ENCODE results near the gene LYPLAL1. TPM values are rescaled to one million over a fixed set of nuclear protein-coding genes. Genes with fewer than 3 reads are reported as not detected.

The LYPLAL1 gene
- total RNA-seq: 15.9 and 20.0 TPM in 2 replicates

DNA sequence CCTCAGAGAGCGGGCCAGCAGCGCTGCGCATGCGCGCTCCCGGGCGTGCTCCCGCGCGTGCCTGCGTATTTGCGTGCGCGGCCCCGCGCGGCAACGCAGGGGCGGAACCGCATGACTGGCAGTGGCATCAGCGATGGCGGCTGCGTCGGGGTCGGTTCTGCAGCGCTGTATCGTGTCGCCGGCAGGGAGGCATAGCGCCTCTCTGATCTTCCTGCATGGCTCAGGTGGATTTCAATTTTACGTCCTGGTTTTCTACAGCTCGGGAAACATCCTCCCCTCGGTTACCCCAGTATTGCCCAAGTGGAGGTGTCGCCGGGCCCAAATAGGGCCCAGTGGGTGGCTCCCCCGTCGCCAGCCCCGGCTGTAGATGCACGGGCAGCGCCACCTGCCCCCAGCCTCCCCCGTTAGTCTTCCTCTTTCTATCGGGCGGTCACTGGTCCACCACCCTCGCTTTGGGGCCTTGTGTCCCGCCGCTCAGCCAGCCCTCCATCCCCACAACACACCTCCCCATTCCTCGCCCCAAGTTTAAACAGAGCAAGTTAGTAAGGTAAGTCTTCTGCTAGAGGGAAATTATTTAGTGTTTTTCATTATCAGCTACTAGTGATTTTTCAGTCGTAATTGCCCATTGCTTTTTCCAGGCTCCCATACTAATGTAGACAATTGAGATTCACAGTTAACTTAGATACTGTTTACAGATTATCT is at the start of gene LYPLAL1:
LYPLAL1 (plus strand) TSS at position 121 of the 702 bp plus-strand sequence; CDS start at position 134, 13 bp downstream.
- TF ChIP-seq, protein P1, sequence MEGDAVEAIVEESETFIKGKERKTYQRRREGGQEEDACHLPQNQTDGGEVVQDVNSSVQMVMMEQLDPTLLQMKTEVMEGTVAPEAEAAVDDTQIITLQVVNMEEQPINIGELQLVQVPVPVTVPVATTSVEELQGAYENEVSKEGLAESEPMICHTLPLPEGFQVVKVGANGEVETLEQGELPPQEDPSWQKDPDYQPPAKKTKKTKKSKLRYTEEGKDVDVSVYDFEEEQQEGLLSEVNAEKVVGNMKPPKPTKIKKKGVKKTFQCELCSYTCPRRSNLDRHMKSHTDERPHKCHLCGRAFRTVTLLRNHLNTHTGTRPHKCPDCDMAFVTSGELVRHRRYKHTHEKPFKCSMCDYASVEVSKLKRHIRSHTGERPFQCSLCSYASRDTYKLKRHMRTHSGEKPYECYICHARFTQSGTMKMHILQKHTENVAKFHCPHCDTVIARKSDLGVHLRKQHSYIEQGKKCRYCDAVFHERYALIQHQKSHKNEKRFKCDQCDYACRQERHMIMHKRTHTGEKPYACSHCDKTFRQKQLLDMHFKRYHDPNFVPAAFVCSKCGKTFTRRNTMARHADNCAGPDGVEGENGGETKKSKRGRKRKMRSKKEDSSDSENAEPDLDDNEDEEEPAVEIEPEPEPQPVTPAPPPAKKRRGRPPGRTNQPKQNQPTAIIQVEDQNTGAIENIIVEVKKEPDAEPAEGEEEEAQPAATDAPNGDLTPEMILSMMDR (IDR thresholded peaks at IDR 0.05; ENCODE audit: insufficient read depth, low read length, poor library complexity, severe bottlenecking): no peak
- Histone ChIP-seq H3K36me3 (ENCODE audit: control insufficient read depth, insufficient read depth, low read length) (no peaks in the 10 kb centered on the region), H3K4me3 (ENCODE audit: low read depth, low read length) (peak within 1 kb of the TSS; percentile 55), H3K27me3 (ENCODE audit: control insufficient read depth, insufficient read depth, low read length) (no peaks in the 10 kb centered on the region)
- peak; percentile 47 for DNase-seq (ENCODE audit: low read depth)

DNA sequence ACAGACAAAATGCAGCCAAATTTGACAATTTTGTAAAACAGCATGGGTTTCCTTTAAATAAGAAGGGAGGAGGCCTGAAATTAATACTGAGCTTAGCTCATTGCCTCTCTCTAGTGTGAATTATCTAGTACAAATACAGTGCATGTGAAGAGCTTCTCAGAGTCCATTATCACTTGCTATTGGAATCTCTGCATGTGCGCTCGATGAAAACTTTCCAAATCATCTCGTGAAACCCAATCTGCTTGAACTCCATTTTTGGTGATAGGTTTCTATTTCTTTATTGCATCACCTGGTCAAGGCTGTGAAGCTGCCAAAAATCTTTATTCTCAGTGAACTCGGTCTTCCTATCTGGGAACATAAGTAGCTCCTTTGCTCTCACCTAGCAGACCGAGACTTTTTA is 49.5 kb upstream of the LYPLAL1 start:
- DNase-seq (ENCODE audit: low read depth): no peak

DNA sequence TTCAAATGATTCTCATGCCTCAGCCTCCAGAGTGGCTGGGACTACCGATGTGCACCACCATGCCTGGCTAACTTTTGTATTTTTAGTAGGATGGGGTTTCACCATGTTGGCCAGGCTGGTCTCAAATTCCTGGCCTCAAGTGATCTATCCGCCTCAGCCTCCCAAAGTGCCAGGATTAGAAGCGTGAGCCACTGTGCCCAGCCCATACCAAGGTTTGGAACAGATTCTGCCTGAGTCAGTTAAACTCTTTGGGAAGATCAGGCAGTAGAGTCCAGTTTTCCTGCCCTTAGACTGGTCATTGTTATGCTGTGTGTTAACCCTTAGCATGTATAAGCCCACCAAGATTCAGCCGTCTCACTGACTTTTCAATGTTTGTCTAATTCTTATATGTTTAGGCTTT is 48.3 kb upstream of the LYPLAL1 start:
- H3K36me3 ChIP-seq (ENCODE audit: control insufficient read depth, insufficient read depth, low read length): no peaks in the 10 kb centered on the region
- H3K27me3 ChIP-seq (ENCODE audit: control insufficient read depth, insufficient read depth, low read length): no peaks in the 10 kb centered on the region
- DNase-seq (ENCODE audit: low read depth): no peak
- TF ChIP-seq, protein P1 (IDR thresholded peaks at IDR 0.05; ENCODE audit: insufficient read depth, low read length, poor library complexity, severe bottlenecking): no peak
- H3K4me3 ChIP-seq (ENCODE audit: low read depth, low read length): no peak overlapping the region

More for the DNA sequence above, 49.5 kb upstream of the LYPLAL1 start:
- no peaks in the 10 kb centered on the region for H3K27me3 ChIP-seq (ENCODE audit: control insufficient read depth, insufficient read depth, low read length)
- no peak overlapping the region for H3K4me3 ChIP-seq (ENCODE audit: low read depth, low read length)
- H3K36me3 ChIP-seq (ENCODE audit: control insufficient read depth, insufficient read depth, low read length): no peaks in the 10 kb centered on the region
- TF ChIP-seq, protein P1 (IDR thresholded peaks at IDR 0.05; ENCODE audit: insufficient read depth, low read length, poor library complexity, severe bottlenecking): no peak

DNA sequence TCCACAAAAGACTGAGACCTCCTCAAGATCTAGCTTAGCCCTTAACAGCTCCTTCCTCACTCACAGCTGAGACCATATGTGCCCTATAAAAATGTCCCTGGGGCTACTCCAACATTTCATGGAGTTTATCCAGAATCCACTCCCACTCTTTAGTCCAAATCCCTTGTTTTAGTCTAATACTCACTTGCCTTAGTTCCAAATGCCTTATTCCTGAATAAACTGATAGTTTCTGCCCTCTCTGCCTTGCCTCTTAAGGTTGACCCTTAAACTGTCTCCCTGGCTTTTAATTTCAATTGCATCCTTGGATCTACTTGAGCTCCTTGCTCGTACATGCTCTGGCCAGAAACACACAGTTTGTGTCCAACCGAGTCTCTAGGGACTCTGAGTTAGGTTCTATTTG is 47.3 kb upstream of the LYPLAL1 start:
- TF ChIP-seq, protein P1 (IDR thresholded peaks at IDR 0.05; ENCODE audit: insufficient read depth, low read length, poor library complexity, severe bottlenecking): no peak
- Histone ChIP-seq H3K4me3 (ENCODE audit: low read depth, low read length) (no peak overlapping the region), H3K27me3 (ENCODE audit: control insufficient read depth, insufficient read depth, low read length) (no peaks in the 10 kb centered on the region), H3K36me3 (ENCODE audit: control insufficient read depth, insufficient read depth, low read length) (no peaks in the 10 kb centered on the region)
- DNase-seq (ENCODE audit: low read depth): no peak

DNA sequence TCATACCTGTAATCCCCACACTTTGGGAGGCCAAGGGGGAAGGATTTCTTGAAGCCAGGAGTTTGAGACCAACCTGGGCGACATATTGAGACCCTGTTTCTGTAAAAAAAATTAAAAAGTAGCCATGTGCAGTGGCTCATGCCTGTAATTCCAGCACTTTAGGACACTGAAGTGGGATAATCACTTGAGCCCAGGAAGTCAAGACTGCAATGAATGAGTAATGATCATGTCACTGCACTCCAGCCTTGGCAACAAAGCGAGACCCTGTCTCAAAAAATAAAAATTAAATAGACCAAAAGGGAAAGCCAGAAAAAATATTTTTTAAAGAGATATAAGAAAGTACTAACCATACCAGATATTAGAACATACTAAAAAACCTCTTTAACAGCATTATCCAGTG is 44.7 kb upstream of the LYPLAL1 start:
- Histone ChIP-seq H3K27me3 (ENCODE audit: control insufficient read depth, insufficient read depth, low read length) (no peaks in the 10 kb centered on the region), H3K4me3 (ENCODE audit: low read depth, low read length) (no peak overlapping the region), H3K36me3 (ENCODE audit: control insufficient read depth, insufficient read depth, low read length) (no peaks in the 10 kb centered on the region)
- DNase-seq (ENCODE audit: low read depth): no peak
- TF ChIP-seq, protein P1 (IDR thresholded peaks at IDR 0.05; ENCODE audit: insufficient read depth, low read length, poor library complexity, severe bottlenecking): no peak
